Measurements from ENCODE around the gene CBFA2T3. TPM values are rescaled to one million over a fixed set of nuclear protein-coding genes. Genes with fewer than 3 reads are reported as not detected.

The CBFA2T3 gene
- polyA plus RNA-seq, 3 donors = 5.3 to 32.2 (median 6.2) TPM

DNA sequence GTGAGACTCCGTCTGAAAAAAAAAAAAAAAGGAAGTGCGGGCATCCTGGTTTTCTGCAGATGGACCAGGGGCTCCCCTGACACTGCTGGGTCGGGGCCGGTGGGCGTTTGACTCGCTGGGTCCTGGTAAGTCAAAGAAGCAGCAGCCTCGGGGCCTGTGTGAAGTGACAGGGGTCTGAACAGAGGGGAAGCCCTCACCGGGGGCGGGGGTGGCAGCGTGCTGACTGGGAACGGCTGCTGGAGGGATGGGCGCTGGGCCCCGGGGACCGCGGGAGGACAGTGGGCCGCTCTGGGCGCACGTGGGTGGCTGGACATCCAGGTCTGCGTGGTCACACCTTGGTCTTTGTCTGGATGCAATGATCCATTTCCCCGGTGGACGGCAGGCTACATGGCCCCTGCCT is 128.4 kb downstream of the CBFA2T3 start:
- TF ChIP-seq, protein P1, sequence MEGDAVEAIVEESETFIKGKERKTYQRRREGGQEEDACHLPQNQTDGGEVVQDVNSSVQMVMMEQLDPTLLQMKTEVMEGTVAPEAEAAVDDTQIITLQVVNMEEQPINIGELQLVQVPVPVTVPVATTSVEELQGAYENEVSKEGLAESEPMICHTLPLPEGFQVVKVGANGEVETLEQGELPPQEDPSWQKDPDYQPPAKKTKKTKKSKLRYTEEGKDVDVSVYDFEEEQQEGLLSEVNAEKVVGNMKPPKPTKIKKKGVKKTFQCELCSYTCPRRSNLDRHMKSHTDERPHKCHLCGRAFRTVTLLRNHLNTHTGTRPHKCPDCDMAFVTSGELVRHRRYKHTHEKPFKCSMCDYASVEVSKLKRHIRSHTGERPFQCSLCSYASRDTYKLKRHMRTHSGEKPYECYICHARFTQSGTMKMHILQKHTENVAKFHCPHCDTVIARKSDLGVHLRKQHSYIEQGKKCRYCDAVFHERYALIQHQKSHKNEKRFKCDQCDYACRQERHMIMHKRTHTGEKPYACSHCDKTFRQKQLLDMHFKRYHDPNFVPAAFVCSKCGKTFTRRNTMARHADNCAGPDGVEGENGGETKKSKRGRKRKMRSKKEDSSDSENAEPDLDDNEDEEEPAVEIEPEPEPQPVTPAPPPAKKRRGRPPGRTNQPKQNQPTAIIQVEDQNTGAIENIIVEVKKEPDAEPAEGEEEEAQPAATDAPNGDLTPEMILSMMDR (IDR thresholded peaks at IDR 0.05) = no peak
- peaks cover 80% of the 10 kb centered on the region for H4K20me1 ChIP-seq (ENCODE audit: insufficient read depth, low read length)
- no peak for DNase-seq
- H3K4me2 ChIP-seq (replicated peaks; ENCODE audit: extremely low read depth, low read length, poor library complexity, severe bottlenecking) = no peak overlapping the region
- peaks cover 9 to 10% of the 10 kb centered on the region in 2 donors for H3K4me1 ChIP-seq (ENCODE audit: control insufficient read depth in 1 of 2, insufficient read depth in 2 of 2, low read length in 2 of 2)
- H3K27ac Mint-ChIP-seq = no peak overlapping the region
- 92% methylated on average over 20 of the region's 21 CpGs for WGBS (ENCODE audit: insufficient coverage)
- H3K4me3 Mint-ChIP-seq = no peak overlapping the region
- peaks cover 17% of the 10 kb centered on the region for H3K79me2 ChIP-seq (ENCODE audit: insufficient read depth, low read length)
- H3K9me3 Mint-ChIP-seq = no peaks in the 10 kb centered on the region
- no peaks in the 10 kb centered on the region for H3K27me3 ChIP-seq (ENCODE audit: control insufficient read depth in 2 of 2, insufficient read depth in 2 of 2, low read length in 2 of 2)
- no peak overlapping the region for H2AFZ ChIP-seq (ENCODE audit: insufficient read depth, low read depth, low read length, poor library complexity, severe bottlenecking)
- peaks cover 15% of the 10 kb centered on the region for H3K4me1 Mint-ChIP-seq
- no peak overlapping the region for H3K4me3 ChIP-seq (replicated peaks in 1 of 3; ENCODE audit: low read depth in 2 of 3, low read length in 3 of 3)
- intact Hi-C loops (cut with micrococcal nuclease) = no loop called here
- no peak overlapping the region for H3K9ac ChIP-seq (ENCODE audit: insufficient read depth, low read length, poor library complexity, severe bottlenecking)
- H3K27ac ChIP-seq (ENCODE audit: low read depth in 1 of 2, low read length in 2 of 2) = no peak overlapping the region
- peaks cover 24 to 26% of the 10 kb centered on the region in 2 donors for H3K36me3 ChIP-seq (replicated peaks in 1 of 2; ENCODE audit: control insufficient read depth in 1 of 2, insufficient read depth in 2 of 2, low read length in 2 of 2)
- peaks cover 34 to 58% of the 10 kb centered on the region in 2 donors for H3K36me3 Mint-ChIP-seq
- H3K9me3 ChIP-seq (replicated peaks in 1 of 2; ENCODE audit: control insufficient read depth in 1 of 2, insufficient read depth in 1 of 2, low read length in 2 of 2) = no peaks in the 10 kb centered on the region
- H3K27me3 Mint-ChIP-seq (ENCODE audit: low read depth in 3 of 3) = peaks cover 0 to 2% (median 0%) of the 10 kb centered on the region in 3 donors

- Mint-ChIP-seq H3K27me3 (ENCODE audit: low read depth in 3 of 3) (peaks cover 0 to 2% (median 0%) of the 10 kb centered on the region in 3 donors), H3K27ac (no peak overlapping the region), H3K36me3 (peaks cover 41 to 67% of the 10 kb centered on the region in 2 donors), H3K4me3 (no peak overlapping the region), H3K4me1 (peaks cover 7% of the 10 kb centered on the region), H3K9me3 (no peaks in the 10 kb centered on the region)
- H4K20me1 ChIP-seq (ENCODE audit: insufficient read depth, low read length) = peaks cover 80% of the 10 kb centered on the region
- no peak overlapping the region for H3K4me3 ChIP-seq (replicated peaks in 1 of 3; ENCODE audit: low read depth in 2 of 3, low read length in 3 of 3)
- peaks cover under 1% of the 10 kb centered on the region in 2 donors for H3K4me1 ChIP-seq (ENCODE audit: control insufficient read depth in 1 of 2, insufficient read depth in 2 of 2, low read length in 2 of 2)
- intact Hi-C loops (cut with micrococcal nuclease) = no loop called here
- TF ChIP-seq, protein P1 (IDR thresholded peaks at IDR 0.05) = no peak
- no peak overlapping the region for H3K4me2 ChIP-seq (replicated peaks; ENCODE audit: extremely low read depth, low read length, poor library complexity, severe bottlenecking)
- DNase-seq = no peak
- H3K9ac ChIP-seq (ENCODE audit: insufficient read depth, low read length, poor library complexity, severe bottlenecking) = no peak overlapping the region
- H3K27ac ChIP-seq (ENCODE audit: low read depth in 1 of 2, low read length in 2 of 2) = no peak overlapping the region
- no peak overlapping the region for H2AFZ ChIP-seq (ENCODE audit: insufficient read depth, low read depth, low read length, poor library complexity, severe bottlenecking)
- H3K9me3 ChIP-seq (replicated peaks in 1 of 2; ENCODE audit: control insufficient read depth in 1 of 2, insufficient read depth in 1 of 2, low read length in 2 of 2) = no peaks in the 10 kb centered on the region
- peaks cover 33% of the 10 kb centered on the region in 2 donors for H3K36me3 ChIP-seq (replicated peaks in 1 of 2; ENCODE audit: control insufficient read depth in 1 of 2, insufficient read depth in 2 of 2, low read length in 2 of 2)
- peaks cover 11% of the 10 kb centered on the region for H3K79me2 ChIP-seq (ENCODE audit: insufficient read depth, low read length)
- no peaks in the 10 kb centered on the region for H3K27me3 ChIP-seq (ENCODE audit: control insufficient read depth in 2 of 2, insufficient read depth in 2 of 2, low read length in 2 of 2)
- 98% methylated on average over 17 of the region's 18 CpGs for whole genome bisulfite sequencing (ENCODE audit: insufficient coverage)
Measured at GRCh38 chr16:88847654-88848053, 129.4 kb downstream of the CBFA2T3 start.

All from CD14-positive monocyte (primary cell).